Psoas muscle (tissue), 8 donors: ENCODE data around the gene SF3A2. TPM values are rescaled to one million over a fixed set of nuclear protein-coding genes. Genes with fewer than 3 reads are reported as not detected.

Source experiments
- ATAC-seq, 4 donors: fragments of 200-7000 bp; cut with Tn5 transposase; one replicate each; pipeline ENCODE4 v1.9.1; 2020; ENCODE audit warnings: moderate library complexity in 3 of 4, mild to moderate bottlenecking in 2 of 4
- DNase-seq, 2 donors: peaks; one replicate each; pipeline ENCODE4 v3.0.0-alpha.2; 2020
- H3K27ac ChIP-seq: fragments of 200-600 bp; one replicate; pipeline ENCODE4 v1.8.0; 2022
- H3K27me3 ChIP-seq, 3 donors: fragments of 200-600 bp in 1 of 3; one replicate each; pipeline versions ENCODE4 v1.6.1 to v1.8.0; 2013 to 2022; ENCODE audit warnings: low read length in 2 of 3, mild to moderate bottlenecking in 2 of 3, moderate library complexity in 1 of 3; ENCODE audit not compliant: insufficient read depth in 3 of 3
- H3K36me3 ChIP-seq, 2 donors: fragments of 200-600 bp in 1 of 2; one replicate each; pipeline versions ENCODE4 v1.6.1 to v1.8.0; 2013 to 2022; ENCODE audit warnings: low read depth in 1 of 2, mild to moderate bottlenecking in 1 of 2, moderate library complexity in 1 of 2; ENCODE audit not compliant: insufficient read depth in 1 of 2
- H3K4me1 ChIP-seq: fragments of 200-600 bp; one replicate; pipeline ENCODE4 v1.8.0; 2022
- H3K4me3 ChIP-seq: fragments of 200-600 bp; one replicate; pipeline ENCODE4 v1.8.0; 2022; ENCODE audit warnings: mild to moderate bottlenecking
- H3K9me3 ChIP-seq: fragments of 200-600 bp; one replicate; pipeline ENCODE4 v1.8.0; 2022
- WGBS, 3 donors: extraction: QIAGEN DNeasy Blood & Tissue Kit; methylation state at CpG; one replicate each; pipeline versions ENCODE4 v1.1.6 to v1.1.7; 2013; 5-methylcytosine and 5-hydroxymethylcytosine counted together
- intact Hi-C, 2 donors: fragments of 100-400 bp; cut with DNase I; formaldehyde crosslinking; loops; one replicate each; pipeline versions ENCODE4 v1.11.0 to v1.14.2; 2022
- long read RNA-seq, 2 donors: library from polyadenylated mRNA; unstranded; transcript quantifications; one replicate each; pipeline ENCODE4 v2.0.0, GENCODE V29; 2021
- polyA plus RNA-seq, 3 donors: library from polyadenylated mRNA; stranded (reverse); fragments of 200-250 nt; gene quantifications; one replicate each; pipeline ENCODE4 v1.2.3, GENCODE V29; 2013
- total RNA-seq, 4 donors: library from RNA; stranded (reverse); fragmentation: NEBNext Ultra II Directional in 2 of 4; extraction: Animal tissue kit (Norgen Biotek cat#: 25700) in 2 of 4; gene quantifications; one replicate each; pipeline versions ENCODE4 v1.2.1 to v1.2.4, GENCODE V29; 2021 to 2023
- TF ChIP-seq, protein P1 (sequence below): fragments of 200-600 bp; IDR thresholded peaks from one replicate; pipeline ENCODE4 v1.8.0; 2022; ENCODE audit warnings: antibody characterized with exemption
- donor health status: healthy with polysubstance abuse.
- donor health status: DM: no; HTN: no; CAD: no; lungs with moderate emphysema.
- donor health status: Bipolar disorder and iron deficiency.
- donor health status: healthy.
- donor health status: DM: yes; HTN: yes; CAD: no.
- donor health status: DM: no; HTN: no; CAD: no.
- donor health status: DM: no; HTN: no; CAD: no.
- donor health status: DM: yes; HTN: yes; CAD: no.

Gene SF3A2
- 10 to 100 TPM; 31.1 to 46.8 (median 40.2) TPM for total RNA-seq
- 10 to 100 TPM; 25.9 to 33.6 (median 28.9) TPM for polyA plus RNA-seq
- long read RNA-seq, donor 1, transcript SF3A2-201 (9 exons, 1,963 nt), result major isoform, 7 of 12 reads
- long read RNA-seq, donor 1, partial matches to known transcripts, result 1 of 12 reads
- long read RNA-seq, donor 1, other reads (novel, unspliced or antisense), result 4 of 12 reads
- long read RNA-seq, donor 2, transcript SF3A2-201 (9 exons, 1,963 nt), result major isoform, 14 of 29 reads
- long read RNA-seq, donor 2, partial matches to known transcripts, result 3 of 29 reads
- long read RNA-seq, donor 2, other reads (novel, unspliced or antisense), result 10 of 29 reads

GRCh38 chr19:2236314-2237050, at the start of gene SF3A2, which contains the start of gene PLEKHJ1:
Gene SF3A2 (plus strand): TSS chr19:2236824. CDS start chr19:2243419, 6,595 bp downstream.
Gene PLEKHJ1 (minus strand): TSS chr19:2236329. CDS start chr19:2236248, 81 bp downstream.
- no peaks in the 10 kb centered on the region for H3K9me3 ChIP-seq
- ATAC-seq (peak; percentile 88 to 90 (median 88)), DNase-seq (peak; percentile 97 to 99)
- no peaks in the 10 kb centered on the region for H3K27me3 ChIP-seq
- H3K4me1 ChIP-seq, result peaks cover 49% of the 10 kb centered on the region
- TF ChIP-seq, protein P1, sequence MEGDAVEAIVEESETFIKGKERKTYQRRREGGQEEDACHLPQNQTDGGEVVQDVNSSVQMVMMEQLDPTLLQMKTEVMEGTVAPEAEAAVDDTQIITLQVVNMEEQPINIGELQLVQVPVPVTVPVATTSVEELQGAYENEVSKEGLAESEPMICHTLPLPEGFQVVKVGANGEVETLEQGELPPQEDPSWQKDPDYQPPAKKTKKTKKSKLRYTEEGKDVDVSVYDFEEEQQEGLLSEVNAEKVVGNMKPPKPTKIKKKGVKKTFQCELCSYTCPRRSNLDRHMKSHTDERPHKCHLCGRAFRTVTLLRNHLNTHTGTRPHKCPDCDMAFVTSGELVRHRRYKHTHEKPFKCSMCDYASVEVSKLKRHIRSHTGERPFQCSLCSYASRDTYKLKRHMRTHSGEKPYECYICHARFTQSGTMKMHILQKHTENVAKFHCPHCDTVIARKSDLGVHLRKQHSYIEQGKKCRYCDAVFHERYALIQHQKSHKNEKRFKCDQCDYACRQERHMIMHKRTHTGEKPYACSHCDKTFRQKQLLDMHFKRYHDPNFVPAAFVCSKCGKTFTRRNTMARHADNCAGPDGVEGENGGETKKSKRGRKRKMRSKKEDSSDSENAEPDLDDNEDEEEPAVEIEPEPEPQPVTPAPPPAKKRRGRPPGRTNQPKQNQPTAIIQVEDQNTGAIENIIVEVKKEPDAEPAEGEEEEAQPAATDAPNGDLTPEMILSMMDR, result peak; percentile 93
- WGBS, 3 donors, result 0% methylated on average over 61 to 80 of the region's 80 CpGs
- peak within 1 kb of the TSS; percentile 97 for H3K4me3 ChIP-seq
- intact Hi-C loops, result loop anchor here (2.0 to 10.0 kb wide), 6 partner anchors 36 to 156 kb away; partner anchors contain the start of genes AP3D1 (in 1 of the 2), LSM7 (in 1 of the 2) and SPPL2B (in 1 of the 2)
- H3K36me3 ChIP-seq, result peaks cover 0 to 23% of the 10 kb centered on the region in 2 donors
- peak within 1 kb of the TSS; percentile 91 for H3K27ac ChIP-seq

DNA sequence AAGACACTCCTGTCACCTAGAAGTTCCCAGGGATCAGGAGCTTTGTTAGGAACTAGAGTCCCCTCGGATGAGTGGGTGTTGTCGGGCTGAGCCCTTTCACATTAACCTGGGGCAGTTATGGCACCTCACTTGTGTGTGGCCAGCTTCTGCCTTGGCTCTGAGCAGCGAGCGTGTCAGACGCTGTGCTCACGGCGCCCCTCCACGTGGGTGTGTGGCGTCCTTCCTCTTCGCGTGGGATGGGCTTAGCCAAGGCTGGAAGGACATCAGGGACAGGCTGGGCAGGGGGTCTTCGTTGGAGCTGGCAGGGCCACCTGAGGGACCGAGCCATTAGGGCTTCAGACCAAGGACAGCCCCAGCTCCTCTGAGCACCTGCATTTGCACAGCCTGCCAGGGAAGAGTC, 49.5 kb upstream of the SF3A2 start:
- 72 to 79% (median 73%) methylated on average over 13 of the region's 13 CpGs for WGBS, 3 donors
- Histone ChIP-seq H3K36me3 (peaks cover 0 to 49% of the 10 kb centered on the region in 2 donors), H3K27me3 (no peaks in the 10 kb centered on the region), H3K9me3 (no peaks in the 10 kb centered on the region), H3K4me1 (peaks cover 54% of the 10 kb centered on the region), H3K27ac (peak overlapping the region; percentile 76), H3K4me3 (no peak overlapping the region)
- ATAC-seq (no peak), DNase-seq (no peak)
- intact Hi-C loops, result loop anchor here in 1 of 2 donors (5.0 kb wide), 1 partner anchor 35 kb away; the partner anchor contains the start of gene AP3D1
- TF ChIP-seq, protein P1, result no peak

DNA sequence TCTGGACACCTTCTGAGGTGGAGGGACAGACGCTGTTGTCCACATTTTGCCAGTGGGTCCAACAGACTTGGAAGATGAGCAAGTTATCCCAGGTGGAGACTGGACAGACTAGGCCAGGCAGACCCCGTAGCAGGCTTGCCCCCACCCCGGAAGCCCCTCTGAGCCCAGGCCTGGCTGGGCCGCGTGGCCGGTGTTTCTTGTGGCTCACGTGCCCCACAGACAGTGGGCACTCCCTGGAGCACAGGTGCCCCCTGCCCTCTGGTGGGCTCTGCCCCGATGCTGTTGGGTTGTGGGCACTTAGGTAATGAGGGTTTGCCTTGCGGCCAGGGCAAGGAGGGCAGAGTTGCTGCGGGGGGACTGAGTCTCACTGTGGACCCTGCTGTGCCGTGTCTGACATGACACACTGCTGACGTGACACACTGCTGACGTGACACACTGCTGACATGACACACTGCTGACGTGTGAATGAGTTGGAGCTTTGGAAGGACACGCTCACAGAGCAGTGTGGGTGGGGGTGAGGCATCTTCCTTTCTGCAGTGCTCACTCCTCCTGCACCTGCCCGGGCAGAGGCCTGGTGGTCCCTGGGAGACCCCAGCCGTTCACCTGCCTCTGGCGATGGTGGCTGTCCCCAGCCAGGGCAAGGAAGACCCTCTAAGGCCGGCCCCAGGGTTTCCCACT, 47.8 kb upstream of the SF3A2 start:
- no peaks in the 10 kb centered on the region for H3K9me3 ChIP-seq
- H3K36me3 ChIP-seq, result peaks cover 0 to 54% of the 10 kb centered on the region in 2 donors
- peaks cover 49% of the 10 kb centered on the region for H3K4me1 ChIP-seq
- TF ChIP-seq, protein P1, result no peak
- H3K27me3 ChIP-seq, result no peaks in the 10 kb centered on the region
- no peak overlapping the region for H3K27ac ChIP-seq
- no peak for DNase-seq
- WGBS, 3 donors, result 88 to 94% (median 88%) methylated on average over 19 of the region's 19 CpGs
- ATAC-seq, result no peak
- intact Hi-C loops, result loop anchor here in 1 of 2 donors (5.0 kb wide), 1 partner anchor 37 kb away; the partner anchor contains the start of gene AP3D1
- no peak overlapping the region for H3K4me3 ChIP-seq

DNA sequence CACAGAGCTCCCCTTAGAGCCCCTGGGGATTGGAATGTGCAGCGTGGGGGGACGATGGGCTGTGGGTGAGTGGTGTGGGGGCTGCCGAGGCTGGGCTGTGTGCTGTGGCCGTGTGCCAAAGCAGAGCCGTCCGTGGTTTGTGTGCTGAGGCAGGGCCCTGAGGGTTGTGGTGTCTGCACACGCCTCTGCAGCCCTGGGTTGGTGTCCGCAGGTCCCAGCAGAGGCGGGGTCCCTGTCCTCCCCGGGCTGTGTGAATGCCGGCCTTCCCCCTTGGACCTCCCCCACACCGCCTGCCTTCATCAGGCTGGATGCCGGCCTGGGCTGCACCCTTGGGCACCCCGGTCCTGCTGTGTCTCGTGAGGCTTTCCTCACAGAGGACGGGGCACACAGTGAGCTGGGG, 46.7 kb upstream of the SF3A2 start:
- intact Hi-C loops, result loop anchor here (5.0 kb wide), 2 partner anchors 37 to 38 kb away; partner anchors contain the start of gene AP3D1 (in 1 of the 2)
- no peaks in the 10 kb centered on the region for H3K9me3 ChIP-seq
- DNase-seq (no peak), ATAC-seq (no peak)
- no peak overlapping the region for H3K27ac ChIP-seq
- H3K4me3 ChIP-seq, result no peak overlapping the region
- peaks cover 0 to 65% of the 10 kb centered on the region in 2 donors for H3K36me3 ChIP-seq
- H3K27me3 ChIP-seq, result no peaks in the 10 kb centered on the region
- TF ChIP-seq, protein P1, result no peak
- H3K4me1 ChIP-seq, result peaks cover 39% of the 10 kb centered on the region
- 89 to 91% (median 91%) methylated on average over 12 to 16 of the region's 16 CpGs for WGBS, 3 donors
